GM19099 (cell line): ENCODE measurements around the gene RSPH9.

Experiments
- POLR2A ChIP-seq: IDR thresholded peaks from 3 replicates; pipeline ENCODE4 v1.6.1; 2011; ENCODE audit warnings: low read depth; ENCODE audit not compliant: insufficient read length; ENCODE audit errors: extremely low read depth

RSPH9 gene

GRCh38 chr6:43687437-43688347, 42.9 kb downstream of the RSPH9 start, which contains the start of gene MRPS18A:
TSS of gene MRPS18A (minus strand) at chr6:43687791. CDS start at chr6:43687779, 12 bp downstream.
- TF ChIP-seq POLR2A: peak; percentile 93

- TF ChIP-seq POLR2A: no peak
Measured at GRCh38 chr6:43689421-43689820, 44.6 kb downstream of the RSPH9 start.

- no peak for TF ChIP-seq POLR2A
Measured at GRCh38 chr6:43695215-43695966, 50.6 kb downstream of the RSPH9 start.

GRCh38 chr6:43695967-43696291, 51.1 kb downstream of the RSPH9 start:
- no peak for TF ChIP-seq POLR2A

GRCh38 chr6:43697421-43697820, 52.6 kb downstream of the RSPH9 start:
- no peak for TF ChIP-seq POLR2A

- TF ChIP-seq POLR2A: no peak
Measured at GRCh38 chr6:43698584-43699349, 53.9 kb downstream of the RSPH9 start.

GRCh38 chr6:43699564-43700186, 54.8 kb downstream of the RSPH9 start:
- TF ChIP-seq POLR2A: no peak

GRCh38 chr6:43702171-43702533, 57.3 kb downstream of the RSPH9 start:
- no peak for TF ChIP-seq POLR2A

GRCh38 chr6:43702534-43703440, 58.0 kb downstream of the RSPH9 start:
- no peak for TF ChIP-seq POLR2A

GRCh38 chr6:43703512-43704429, 58.9 kb downstream of the RSPH9 start:
- TF ChIP-seq POLR2A: no peak

GRCh38 chr6:43705996-43706395, 61.2 kb downstream of the RSPH9 start:
- no peak for TF ChIP-seq POLR2A

- no peak for TF ChIP-seq POLR2A
Measured at GRCh38 chr6:43706788-43707187, 62.0 kb downstream of the RSPH9 start.

GRCh38 chr6:43707269-43707668, 62.4 kb downstream of the RSPH9 start:
- no peak for TF ChIP-seq POLR2A
